Endothelial cell of coronary artery (primary cell): ENCODE measurements around the gene HSD3B7. TPM values are rescaled to one million over a fixed set of nuclear protein-coding genes. Genes with fewer than 3 reads are reported as not detected.

Experiments
- total RNA-seq: library from RNA; depleted of rRNA; stranded (reverse); fragments of >200 nt; gene quantifications from 2 replicates; pipeline ENCODE4 v1.2.3, GENCODE V29; 2014

HSD3B7 gene
- 4.1 and 7.4 TPM in 2 replicates for total RNA-seq

GRCh38 chr16:30984669-30985400, at the start of gene HSD3B7:
Gene HSD3B7, plus strand, starts transcription at chr16:30985207. Its CDS starts 452 bp downstream, at chr16:30985659.

DNA sequence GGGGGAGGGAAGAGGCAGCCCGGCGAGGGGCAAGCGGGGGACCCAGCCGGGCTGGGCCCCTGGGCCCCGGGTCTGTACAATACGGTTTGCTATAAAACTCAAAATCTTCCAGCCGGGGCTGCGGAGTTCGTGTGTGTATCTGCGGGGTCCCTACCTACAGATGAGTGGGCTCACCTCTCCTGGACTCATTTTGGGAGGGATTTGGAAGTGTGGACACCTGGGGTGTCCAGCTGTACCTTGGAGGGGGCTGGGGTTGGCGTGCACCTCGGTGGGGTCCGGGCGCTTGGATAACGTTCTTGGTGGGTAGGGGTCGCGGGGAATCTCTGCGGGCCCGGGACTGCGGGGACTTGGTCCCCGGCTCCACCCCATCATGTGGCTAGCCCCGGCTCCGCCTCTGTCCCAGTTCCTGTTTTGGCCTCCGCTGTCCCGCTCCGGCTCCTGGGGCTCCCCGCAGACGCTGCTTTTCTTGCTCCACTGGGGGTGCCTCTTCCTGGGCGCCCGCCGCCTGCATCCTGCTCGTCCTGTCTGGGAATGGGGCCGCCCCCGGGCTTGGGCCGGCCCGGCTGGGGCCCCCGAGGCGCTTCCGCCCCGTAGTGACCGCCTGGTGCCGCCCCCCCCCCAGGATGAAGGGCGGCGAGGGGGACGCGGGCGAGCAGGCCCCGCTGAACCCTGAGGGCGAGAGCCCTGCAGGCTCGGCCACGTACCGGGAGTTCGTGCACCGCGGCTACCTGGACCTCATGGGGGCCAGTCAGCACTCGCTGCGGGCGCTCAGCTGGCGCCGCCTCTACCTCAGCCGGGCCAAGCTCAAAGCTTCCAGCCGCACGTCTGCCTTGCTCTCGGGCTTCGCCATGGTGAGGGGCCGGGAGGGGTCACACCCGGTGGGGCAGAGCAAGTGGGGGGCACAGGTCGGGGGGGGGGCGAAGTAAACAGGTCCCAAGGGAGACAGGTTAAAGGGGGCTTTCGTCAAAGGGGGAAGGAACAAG, 36.0 kb upstream of the HSD3B7 start, which contains the start of gene ORAI3:
TSS of gene ORAI3 (plus strand) at position 402 of the 983 bp plus-strand sequence. CDS start at position 624, 222 bp downstream.

GRCh38 chr16:30957456-30958174, 27.4 kb upstream of the HSD3B7 start, which contains the start of gene SETD1A:
Gene SETD1A, plus strand, starts transcription at chr16:30957754. Its CDS starts 978 bp downstream, at chr16:30958732.

DNA sequence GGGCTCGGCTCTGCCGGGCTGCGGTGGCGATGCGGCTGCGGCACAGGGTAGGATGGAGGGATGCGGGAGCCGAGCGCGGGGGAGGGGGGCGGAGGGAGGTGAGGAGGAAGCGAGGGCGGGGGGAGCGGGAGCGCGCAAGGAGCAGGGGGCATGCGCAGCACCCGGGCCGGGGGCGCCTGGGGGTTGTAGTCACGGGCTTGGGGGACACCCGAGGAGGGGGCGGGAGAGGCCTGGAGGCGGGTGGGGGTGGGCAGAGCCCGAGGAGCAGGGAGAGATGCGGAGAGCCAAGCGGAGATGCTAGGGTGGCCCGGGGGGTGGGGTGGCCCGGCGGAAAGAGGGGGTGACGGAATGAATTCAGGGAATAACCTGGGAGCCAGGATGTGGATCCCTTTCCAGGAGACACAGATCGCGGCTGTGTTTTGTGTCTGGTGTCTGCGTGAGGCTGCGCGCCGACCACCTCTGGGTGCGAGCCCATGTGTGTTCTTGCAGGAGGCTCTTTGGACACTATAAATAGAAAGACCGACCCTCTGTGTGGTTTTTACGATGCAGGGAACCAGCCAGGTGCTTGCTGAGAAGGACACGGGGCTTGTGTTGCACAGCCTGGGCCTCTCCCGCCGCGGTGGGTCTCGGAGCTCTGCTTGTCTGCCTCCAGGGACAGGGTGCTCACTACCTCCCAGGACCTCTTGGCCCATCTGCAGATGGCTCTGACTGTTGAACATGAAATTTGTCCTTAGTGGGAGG, 25.7 kb downstream of the HSD3B7 start, which contains the start of gene STX1B:
TSS of gene STX1B (minus strand) at position 54 of the 741 bp plus-strand sequence. CDS start 242 bp downstream, outside the sequence.

DNA sequence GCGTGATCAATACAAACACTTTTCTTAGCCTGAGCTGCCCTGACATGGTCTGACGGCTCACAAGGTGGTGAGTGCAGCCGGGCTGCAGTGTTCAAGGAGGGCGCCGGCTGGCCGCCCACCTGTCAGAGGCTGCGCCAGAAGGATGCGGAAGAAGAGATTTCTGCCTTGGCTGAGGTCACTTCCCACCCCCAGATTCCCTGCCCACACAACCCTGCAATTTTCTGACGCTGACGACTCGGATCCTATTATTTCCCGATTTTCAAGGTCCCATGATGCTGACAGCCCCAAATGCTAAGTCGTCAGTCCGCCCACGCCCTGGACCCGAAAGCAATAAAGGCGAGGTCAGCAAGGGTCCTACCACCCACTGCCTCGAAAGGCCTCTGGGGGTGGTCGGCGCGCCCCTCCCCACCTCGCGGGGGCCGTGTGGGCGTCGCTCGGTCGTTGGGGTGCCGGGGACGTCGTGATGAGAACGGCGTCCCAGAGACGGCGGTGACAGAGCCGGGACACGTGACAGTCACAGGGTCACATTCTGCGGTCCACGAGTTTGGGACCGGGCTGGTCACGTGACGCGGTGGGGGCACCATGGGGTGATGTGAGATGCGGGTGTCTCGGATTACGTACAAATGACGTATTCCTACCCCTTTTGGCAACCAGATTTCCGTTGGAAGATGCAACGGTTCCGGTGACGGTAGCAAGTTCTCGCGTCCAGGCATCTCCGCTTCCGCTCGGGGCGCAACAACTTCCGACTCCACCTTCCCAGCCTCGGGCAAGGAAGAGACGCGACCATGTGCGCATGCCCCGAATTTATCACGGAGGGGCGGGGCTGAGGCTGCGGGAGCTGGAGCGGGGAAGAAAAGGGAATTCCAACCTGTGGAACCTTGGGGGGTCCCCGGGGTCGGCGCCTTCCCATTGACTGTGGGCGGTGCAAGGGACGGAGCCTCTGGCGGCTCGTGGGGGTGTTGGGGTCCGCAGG, 48.0 kb downstream of the HSD3B7 start, which contains the start of gene STX4:
TSS of gene STX4 (plus strand) at position 823 of the 973 bp plus-strand sequence. CDS start 248 bp downstream, outside the sequence.

Other genes with a start within 250 kb of the HSD3B7 start
- gene PHKG2, start 236.8 kb upstream of the HSD3B7 start, total RNA-seq, result 13.6 and 15.5 TPM in 2 replicates
- gene CFAP119, start 223.1 kb upstream of the HSD3B7 start, total RNA-seq, result 1.1 and 1.8 TPM in 2 replicates
- gene RNF40, start 222.9 kb upstream of the HSD3B7 start, total RNA-seq, result 62.3 and 62.9 TPM in 2 replicates
- gene ZNF629, start 198.0 kb upstream of the HSD3B7 start, total RNA-seq, result 6.2 and 8.4 TPM in 2 replicates
- gene BCL7C, start 91.1 kb upstream of the HSD3B7 start, total RNA-seq, result 19.8 and 26.7 TPM in 2 replicates
- gene CTF1, start 88.6 kb upstream of the HSD3B7 start, total RNA-seq, result 0.09 TPM in 2 replicates
- gene FBXL19, start 61.6 kb upstream of the HSD3B7 start, total RNA-seq, result 21.0 and 21.5 TPM in 2 replicates
- 12.0 and 13.3 TPM in 2 replicates for gene ORAI3, start 36.1 kb upstream of the HSD3B7 start, total RNA-seq
- gene SETD1A, start 27.5 kb upstream of the HSD3B7 start, total RNA-seq, result 2.2 and 2.6 TPM in 2 replicates
- under 0.01 TPM in 2 replicates for gene STX1B, start 25.4 kb downstream of the HSD3B7 start, total RNA-seq
- 28.2 and 30.4 TPM in 2 replicates for gene STX4, start 48.4 kb downstream of the HSD3B7 start, total RNA-seq
- gene ZNF668, start 89.0 kb downstream of the HSD3B7 start, total RNA-seq, result 7.3 and 7.6 TPM in 2 replicates
- 9.1 and 14.4 TPM in 2 replicates for gene ZNF646, start 89.2 kb downstream of the HSD3B7 start, total RNA-seq
- 0.45 and 1.8 TPM in 2 replicates for gene PRSS53, start 103.7 kb downstream of the HSD3B7 start, total RNA-seq
- gene VKORC1, start 109.6 kb downstream of the HSD3B7 start, total RNA-seq, result 58.1 and 74.6 TPM in 2 replicates
- gene BCKDK, start 123.2 kb downstream of the HSD3B7 start, total RNA-seq, result 15.0 and 18.7 TPM in 2 replicates
- gene KAT8, start 132.5 kb downstream of the HSD3B7 start, total RNA-seq, result 32.3 and 36.2 TPM in 2 replicates
- not detected in 2 replicates for gene PRSS8, start 150.5 kb downstream of the HSD3B7 start, total RNA-seq
- gene PRSS36, start 164.9 kb downstream of the HSD3B7 start, total RNA-seq, result 0.09 and 0.27 TPM in 2 replicates
- gene FUS, start 194.9 kb downstream of the HSD3B7 start, total RNA-seq, result 39.0 and 44.7 TPM in 2 replicates
- gene PYCARD, start 217.6 kb downstream of the HSD3B7 start, total RNA-seq, result 43.1 and 63.2 TPM in 2 replicates
- gene TRIM72, start 228.9 kb downstream of the HSD3B7 start, total RNA-seq, result not detected in 2 replicates
- gene PYDC1, start 231.9 kb downstream of the HSD3B7 start, total RNA-seq, result not detected in 2 replicates